ENCODE results near the gene BACE2.

GRCh38 chr21:41318218-41318617 is 150.3 kb downstream of the BACE2 start:
- TF ChIP-seq CTCF (IDR thresholded peaks at IDR 0.05), result no peak
- TF ChIP-seq POLR2A (IDR thresholded peaks at IDR 0.05), result no peak

All from thyroid gland (tissue), 4 donors.